ENCODE results near the gene PMEPA1.
A peak's percentile ranks its signal among the peaks of the same experiment; 100 is the strongest.

Gene PMEPA1

GRCh38 chr20:57736738-57737347 lies 27.0 kb upstream of the PMEPA1 start:
- H3K27ac Mint-ChIP-seq, result no peak overlapping the region
- H3K27me3 Mint-ChIP-seq (ENCODE audit: low read depth, poor library complexity), result peaks cover 21% of the 10 kb centered on the region
- H3K4me1 Mint-ChIP-seq, result peaks cover 28% of the 10 kb centered on the region
- TF ChIP-seq CTCF (IDR thresholded peaks at IDR 0.05), result no peak
- no peak overlapping the region for H3K4me3 Mint-ChIP-seq
- no peaks in the 10 kb centered on the region for H3K36me3 Mint-ChIP-seq (ENCODE audit: low read depth)
- H3K9me3 Mint-ChIP-seq, result no peaks in the 10 kb centered on the region
- no peak for DNase-seq

- no peaks in the 10 kb centered on the region for H3K9me3 Mint-ChIP-seq
- H3K4me3 Mint-ChIP-seq, result no peak overlapping the region
- peaks cover 26% of the 10 kb centered on the region for H3K4me1 Mint-ChIP-seq
- DNase-seq, result no peak
- peaks cover 16% of the 10 kb centered on the region for H3K27me3 Mint-ChIP-seq (ENCODE audit: low read depth, poor library complexity)
- H3K36me3 Mint-ChIP-seq (ENCODE audit: low read depth), result no peaks in the 10 kb centered on the region
- H3K27ac Mint-ChIP-seq, result peak overlapping the region; percentile 50
- TF ChIP-seq CTCF (IDR thresholded peaks at IDR 0.05), result no peak
Observed at GRCh38 chr20:57735831-57736737, 26.3 kb upstream of the PMEPA1 start.

- DNase-seq, result no peak
- Mint-ChIP-seq H3K27me3 (ENCODE audit: low read depth, poor library complexity) (peaks cover 9% of the 10 kb centered on the region), H3K9me3 (no peaks in the 10 kb centered on the region), H3K27ac (no peak overlapping the region), H3K4me3 (no peak overlapping the region), H3K36me3 (ENCODE audit: low read depth) (no peaks in the 10 kb centered on the region), H3K4me1 (peaks cover 26% of the 10 kb centered on the region)
- no peak for TF ChIP-seq CTCF (IDR thresholded peaks at IDR 0.05)
Observed at GRCh38 chr20:57734754-57735153, 24.9 kb upstream of the PMEPA1 start.

- Mint-ChIP-seq H3K27me3 (ENCODE audit: low read depth, poor library complexity) (peaks cover 6% of the 10 kb centered on the region), H3K27ac (no peak overlapping the region), H3K9me3 (no peaks in the 10 kb centered on the region)
Observed at GRCh38 chr20:57732226-57732625, 22.4 kb upstream of the PMEPA1 start.

DNA sequence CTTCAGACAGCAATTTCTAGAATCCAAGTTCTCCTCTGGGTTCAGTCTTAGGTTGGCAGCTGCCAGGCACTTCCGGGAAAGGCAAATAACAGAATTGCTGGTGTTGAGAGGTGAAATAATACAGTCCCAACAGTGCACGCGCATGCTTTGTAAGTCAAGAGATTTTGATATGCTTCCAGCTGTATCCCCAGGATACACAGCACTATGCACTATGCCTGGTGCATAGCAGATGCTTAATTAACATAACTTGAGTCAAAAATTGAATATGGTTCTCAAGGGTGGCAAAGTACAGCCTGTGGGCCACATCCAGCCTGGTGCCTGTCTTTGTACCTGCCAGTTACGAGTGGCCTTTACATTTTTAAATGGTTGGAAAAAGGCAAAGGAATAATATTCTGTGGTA lies 18.9 kb upstream of the PMEPA1 start:
- TF ChIP-seq CTCF (IDR thresholded peaks at IDR 0.05), result no peak
- H3K4me1 Mint-ChIP-seq, result peaks cover 24% of the 10 kb centered on the region
- no peak overlapping the region for H3K4me3 Mint-ChIP-seq
- H3K27ac Mint-ChIP-seq, result no peak overlapping the region
- DNase-seq, result no peak
- no peaks in the 10 kb centered on the region for H3K36me3 Mint-ChIP-seq (ENCODE audit: low read depth)
- no peaks in the 10 kb centered on the region for H3K9me3 Mint-ChIP-seq
- H3K27me3 Mint-ChIP-seq (ENCODE audit: low read depth, poor library complexity), result peaks cover 4% of the 10 kb centered on the region

More at GRCh38 chr20:57732226-57732625, 22.4 kb upstream of the PMEPA1 start:
- Mint-ChIP-seq H3K4me3 (no peak overlapping the region), H3K36me3 (ENCODE audit: low read depth) (no peaks in the 10 kb centered on the region), H3K4me1 (peaks cover 22% of the 10 kb centered on the region)
- DNase-seq, result no peak
- no peak for TF ChIP-seq CTCF (IDR thresholded peaks at IDR 0.05)
